GM12878 (cell line): ENCODE results near the gene PTTG1. TPM values are rescaled to one million over a fixed set of nuclear protein-coding genes. Genes with fewer than 3 reads are reported as not detected.

Experiments used
- ATF2 ChIP-seq: IDR thresholded peaks from 2 replicates; pipeline ENCODE4 v1.6.1; 2012; ENCODE audit warnings: low read length, inconsistent platforms
- ESRRA ChIP-seq: IDR thresholded peaks from 2 replicates; pipeline ENCODE4 v1.6.1; 2012; ENCODE audit warnings: mild to moderate bottlenecking, low read length, improper control_type of control experiment
- HCFC1 ChIP-seq: fragments of 150-350 bp; IDR thresholded peaks from 2 replicates; pipeline ENCODE4 v1.6.1; 2014; ENCODE audit warnings: low read length
- HDAC2 ChIP-seq: fragments of 200-600 bp; sonication (generic); IDR thresholded peaks from 2 replicates; pipeline ENCODE4 v1.6.1; 2017
- IRF4 ChIP-seq: IDR thresholded peaks from 2 replicates; pipeline ENCODE4 v1.6.1; 2011; ENCODE audit warnings: low read depth, low read length
- LARP7 ChIP-seq: fragments of 450-650 bp; IDR thresholded peaks from 2 replicates; pipeline ENCODE4 v1.6.1; 2017; ENCODE audit warnings: mild to moderate bottlenecking
- MAX ChIP-seq: IDR thresholded peaks from 2 replicates; pipeline ENCODE4 v1.6.1; 2012; ENCODE audit warnings: low read depth, low read length, improper control_type of control experiment
- MEF2A ChIP-seq: IDR thresholded peaks from 2 replicates; pipeline ENCODE4 v1.6.1; 2011; ENCODE audit warnings: low read depth, mild to moderate bottlenecking, low read length, moderate library complexity; ENCODE audit not compliant: insufficient read depth
- NBN ChIP-seq: fragments of 450-650 bp; IDR thresholded peaks from 2 replicates; pipeline ENCODE4 v1.6.1; 2016
- NRF1 ChIP-seq: conservative IDR thresholded peaks from 2 replicates; pipeline ENCODE4 v1.6.1; 2011; ENCODE audit warnings: mild to moderate bottlenecking, low read depth, low read length, improper control_type of control experiment
- PML ChIP-seq: IDR thresholded peaks from 2 replicates; pipeline ENCODE4 v1.6.1; 2012; ENCODE audit warnings: low read length, inconsistent platforms
- POLR2A ChIP-seq: IDR thresholded peaks from 2 replicates; pipeline ENCODE4 v1.6.1; 2011; ENCODE audit warnings: low read depth, mild to moderate bottlenecking, low read length
- POLR2AphosphoS5 ChIP-seq: IDR thresholded peaks from 2 replicates; pipeline ENCODE4 v1.6.1; 2011; ENCODE audit warnings: mild to moderate bottlenecking, low read length, inconsistent platforms
- POU2F2 ChIP-seq: IDR thresholded peaks from 3 replicates; pipeline ENCODE4 v1.6.1; 2011; ENCODE audit warnings: low read depth, mild to moderate bottlenecking, low read length, borderline replicate concordance
- RB1 ChIP-seq: fragments of 450-650 bp; formaldehyde crosslinking; IDR thresholded peaks from 2 replicates; pipeline ENCODE4 v1.6.1; 2017; ENCODE audit warnings: mild to moderate bottlenecking, borderline replicate concordance
- RCOR1 ChIP-seq: conservative IDR thresholded peaks from 2 replicates; pipeline ENCODE4 v1.6.1; 2012; ENCODE audit warnings: low read depth, low read length, improper control_type of control experiment
- SMARCA5 ChIP-seq: fragments of 450-650 bp; IDR thresholded peaks from 2 replicates; pipeline ENCODE4 v1.6.1; 2017; ENCODE audit warnings: mild to moderate bottlenecking
- TCF12 ChIP-seq: IDR thresholded peaks from 2 replicates; pipeline ENCODE4 v1.6.1; 2011; ENCODE audit warnings: low read depth, mild to moderate bottlenecking, low read length
- YY1 ChIP-seq: IDR thresholded peaks from 2 replicates; pipeline ENCODE4 v1.6.1; 2011; ENCODE audit warnings: low read depth, mild to moderate bottlenecking, low read length
- ZNF384 ChIP-seq: IDR thresholded peaks from 2 replicates; pipeline ENCODE4 v1.6.1; 2012; ENCODE audit warnings: low read depth, mild to moderate bottlenecking, low read length, improper control_type of control experiment, borderline replicate concordance
- ZNF687 ChIP-seq: fragments of 450-650 bp; IDR thresholded peaks from 2 replicates; pipeline ENCODE4 v1.6.1; 2017; ENCODE audit warnings: mild to moderate bottlenecking, moderate library complexity
- polyA plus RNA-seq, 11 experiments: library from polyadenylated mRNA; depleted of rRNA in 4 of 11; unstranded in 6 of 11; stranded (reverse) in 5 of 11; fragments of >200 nt; fragmentation: Nextera tagmentation in 4 of 11; fragmentation: Illumina TruSeq in 1 of 11; extraction: Ambion mirVana in 4 of 11; extraction: Trizol in 1 of 11; gene quantifications; 1 replicate in 1 of 11; 2 replicates in 10 of 11; pipeline versions ENCODE4 v1.2.1 to v1.2.3, GENCODE V29; 2011 to 2016; ENCODE audit warnings: inconsistent platforms in 2 of 11, missing spikeins in 2 of 11, low read depth in 1 of 11
- total RNA-seq, 4 experiments: library from RNA; depleted of rRNA in 3 of 4; stranded (reverse); fragments of >200 nt in 3 of 4; fragmentation: Illumina TruSeq in 1 of 4; extraction: Trizol in 1 of 4; gene quantifications; 2 replicates each; pipeline versions ENCODE4 v1.2.1 to v1.2.3, GENCODE V29; 2013 to 2021
- TF ChIP-seq, protein P1 (sequence below): fragments of 450-650 bp; IDR thresholded peaks from 2 replicates; pipeline ENCODE4 v1.6.1; 2014; ENCODE audit warnings: mild to moderate bottlenecking
- TF ChIP-seq, protein P2 (sequence below): IDR thresholded peaks from 2 replicates; pipeline ENCODE4 v1.6.1; 2011; ENCODE audit warnings: borderline replicate concordance, low read depth, mild to moderate bottlenecking, moderate library complexity, low read length; ENCODE audit not compliant: insufficient read depth, poor library complexity, severe bottlenecking

Gene PTTG1
- total and polyA plus RNA-seq, 10 of the 15 experiments (the other 5 are each of a cell fraction or from before 2014, with no cell fraction given): 154 to 1,033 (median 377) TPM

- TF ChIP-seq, protein P1, sequence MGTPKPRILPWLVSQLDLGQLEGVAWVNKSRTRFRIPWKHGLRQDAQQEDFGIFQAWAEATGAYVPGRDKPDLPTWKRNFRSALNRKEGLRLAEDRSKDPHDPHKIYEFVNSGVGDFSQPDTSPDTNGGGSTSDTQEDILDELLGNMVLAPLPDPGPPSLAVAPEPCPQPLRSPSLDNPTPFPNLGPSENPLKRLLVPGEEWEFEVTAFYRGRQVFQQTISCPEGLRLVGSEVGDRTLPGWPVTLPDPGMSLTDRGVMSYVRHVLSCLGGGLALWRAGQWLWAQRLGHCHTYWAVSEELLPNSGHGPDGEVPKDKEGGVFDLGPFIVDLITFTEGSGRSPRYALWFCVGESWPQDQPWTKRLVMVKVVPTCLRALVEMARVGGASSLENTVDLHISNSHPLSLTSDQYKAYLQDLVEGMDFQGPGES: 0 out of 2 replicates have a peak, but pooled peaks have one; percentile 32
- peak; percentile 89 for TF ChIP-seq POLR2A
- TF ChIP-seq, protein P2, sequence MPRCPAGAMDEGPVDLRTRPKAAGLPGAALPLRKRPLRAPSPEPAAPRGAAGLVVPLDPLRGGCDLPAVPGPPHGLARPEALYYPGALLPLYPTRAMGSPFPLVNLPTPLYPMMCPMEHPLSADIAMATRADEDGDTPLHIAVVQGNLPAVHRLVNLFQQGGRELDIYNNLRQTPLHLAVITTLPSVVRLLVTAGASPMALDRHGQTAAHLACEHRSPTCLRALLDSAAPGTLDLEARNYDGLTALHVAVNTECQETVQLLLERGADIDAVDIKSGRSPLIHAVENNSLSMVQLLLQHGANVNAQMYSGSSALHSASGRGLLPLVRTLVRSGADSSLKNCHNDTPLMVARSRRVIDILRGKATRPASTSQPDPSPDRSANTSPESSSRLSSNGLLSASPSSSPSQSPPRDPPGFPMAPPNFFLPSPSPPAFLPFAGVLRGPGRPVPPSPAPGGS: no peak
- no peak; the same call in 1 of the 2 replicates for TF ChIP-seq YY1
- peak; percentile 73 for TF ChIP-seq NRF1
- no peak for TF ChIP-seq HDAC2
- peak; percentile 85; the same call in 1 of the 2 replicates for TF ChIP-seq RB1
- TF ChIP-seq MAX: no peak
- TF ChIP-seq ZNF384: peak; percentile 88
- TF ChIP-seq LARP7: no peak
- no peak for TF ChIP-seq RCOR1
- peak; percentile 79 for TF ChIP-seq POLR2AphosphoS5
- TF ChIP-seq ZNF687: peak; percentile 59
- no peak for TF ChIP-seq MEF2A
- 0 out of 2 replicates have a peak, but pooled peaks have one; percentile 22 for TF ChIP-seq IRF4
- TF ChIP-seq SMARCA5: no peak
- no peak for TF ChIP-seq ATF2
- TF ChIP-seq NBN: 0 out of 2 replicates have a peak, but pooled peaks have one; percentile 49
- peak; percentile 85; the same call in 1 of the 2 replicates for TF ChIP-seq PML
- TF ChIP-seq TCF12: peak; percentile 23; the same call in 1 of the 2 replicates
- TF ChIP-seq HCFC1: peak; percentile 30; the same call in 1 of the 2 replicates
- peak; percentile 45; the same call in 1 of the 3 replicates for TF ChIP-seq POU2F2
- no peak for TF ChIP-seq ESRRA
These were observed 22.0 kb upstream of the PTTG1 start, which contains the start of gene FAM200C (continued) for GRCh38 chr5:160399402-160400353.
